Fibroblast of lung (primary cell): ENCODE results near the gene KSR2. TPM values are rescaled to one million over a fixed set of nuclear protein-coding genes. Genes with fewer than 3 reads are reported as not detected.
A peak's percentile ranks its signal among the peaks of the same experiment; 100 is the strongest.

ENCODE experiments used
- DNase-seq, 2 donors: peaks; one replicate each; pipeline versions ENCODE4 v3.0.0 to v3.0.0-alpha.2; 2010; ENCODE audit warnings: low read depth in 2 of 2
- H2AFZ ChIP-seq: 2 replicates; pipeline ENCODE4 v1.5.1; 2012; ENCODE audit warnings: low read length, control low read depth, inconsistent platforms
- H3K27ac ChIP-seq: 2 replicates; pipeline ENCODE4 v1.5.1; 2011; ENCODE audit warnings: low read length, control low read depth; ENCODE audit not compliant: insufficient read depth
- H3K27me3 ChIP-seq: 2 replicates; pipeline ENCODE4 v1.5.1; 2011; ENCODE audit warnings: mild to moderate bottlenecking, low read length; ENCODE audit not compliant: control insufficient read depth, insufficient read depth
- H3K36me3 ChIP-seq: 2 replicates; pipeline ENCODE4 v1.5.1; 2011; ENCODE audit warnings: low read length; ENCODE audit not compliant: control insufficient read depth, insufficient read depth
- H3K4me1 ChIP-seq: 2 replicates; pipeline ENCODE4 v1.5.1; 2011; ENCODE audit warnings: low read length; ENCODE audit not compliant: control insufficient read depth, insufficient read depth; ENCODE audit errors: extremely low read depth
- H3K4me2 ChIP-seq: 2 replicates; pipeline ENCODE4 v1.5.1; 2011; ENCODE audit warnings: low read length, control low read depth; ENCODE audit not compliant: insufficient read depth; ENCODE audit errors: extremely low read depth
- H3K4me3 ChIP-seq, 4 experiments: fragments of 200-600 bp in 1 of 4; sonication (generic) in 1 of 4; replicated peaks in 1 of 4; 2 replicates each; pipeline ENCODE4 v1.5.1; 2011 to 2016; ENCODE audit warnings: low read length in 4 of 4, low read depth in 3 of 4, mild to moderate bottlenecking in 3 of 4, control low read depth in 2 of 4, inconsistent platforms in 1 of 4, mixed read lengths in 1 of 4; ENCODE audit not compliant: insufficient read depth in 1 of 4; ENCODE audit errors: control extremely low read depth in 1 of 4
- H3K79me2 ChIP-seq: 2 replicates; pipeline ENCODE4 v1.5.1; 2012; ENCODE audit warnings: mild to moderate bottlenecking, low read length, inconsistent platforms; ENCODE audit not compliant: control insufficient read depth, insufficient read depth
- H3K9ac ChIP-seq: 2 replicates; pipeline ENCODE4 v1.5.1; 2011; ENCODE audit warnings: mild to moderate bottlenecking, low read length, control low read depth; ENCODE audit not compliant: insufficient read depth
- H3K9me3 ChIP-seq: 2 replicates; pipeline ENCODE4 v1.5.1; 2012; ENCODE audit warnings: low read depth, low read length; ENCODE audit not compliant: control insufficient read depth, insufficient read depth
- H4K20me1 ChIP-seq: 2 replicates; pipeline ENCODE4 v1.5.1; 2011; ENCODE audit warnings: low read length; ENCODE audit not compliant: control insufficient read depth, insufficient read depth; ENCODE audit errors: extremely low read depth
- CTCF ChIP-seq, 2 donors: IDR thresholded peaks in 1 of 2; conservative IDR thresholded peaks in 1 of 2; 1 replicate in 1 of 2; 2 replicates in 1 of 2; pipeline ENCODE4 v1.5.1; 2011 to 2012; ENCODE audit warnings: low read length in 2 of 2, control low read depth in 1 of 2, inconsistent platforms in 1 of 2, low read depth in 1 of 2, mild to moderate bottlenecking in 1 of 2
- EZH2 ChIP-seq: IDR thresholded peaks from 2 replicates; pipeline ENCODE4 v1.5.1; 2012; ENCODE audit warnings: low read length, control low read depth, mild to moderate bottlenecking; ENCODE audit errors: missing control alignments
- polyA minus RNA-seq: library from RNA; depleted of rRNA, polyadenylated mRNA; stranded (reverse); fragments of >200 nt; gene quantifications from 2 replicates; pipeline ENCODE4 v1.2.3, GENCODE V29; 2011; ENCODE audit warnings: low replicate concordance
- polyA plus RNA-seq, 2 donors: library from polyadenylated mRNA; depleted of rRNA in 1 of 2; stranded (reverse) in 1 of 2; unstranded in 1 of 2; fragments of >200 nt; gene quantifications; 2 replicates each; pipeline ENCODE4 v1.2.1, GENCODE V29; 2011 to 2012; ENCODE audit warnings: missing spikeins in 1 of 2
- total RNA-seq: library from RNA; depleted of rRNA; stranded (reverse); fragments of >200 nt; gene quantifications from 2 replicates; pipeline ENCODE4 v1.2.1, GENCODE V29; 2014

Gene KSR2
- not detected in 2 replicates for total RNA-seq
- not detected in 2 replicates for polyA plus RNA-seq
- not detected in 2 replicates for polyA plus RNA-seq (2012)
- 0.07 TPM in 1 of 2 replicates, not detected in the other for polyA minus RNA-seq

- no peak within 1 kb of the TSS for H3K9ac ChIP-seq
- peak within 1 kb of the TSS; percentile 51 for H3K4me2 ChIP-seq
- no peaks in the 10 kb centered on the region for H3K36me3 ChIP-seq
- H2AFZ ChIP-seq, result no peak within 1 kb of the TSS
- H3K27ac ChIP-seq, result no peak within 1 kb of the TSS
- H3K79me2 ChIP-seq, result no peaks in the 10 kb centered on the region
- no peaks in the 10 kb centered on the region for H3K9me3 ChIP-seq
- peaks cover 19% of the 10 kb centered on the region for H3K27me3 ChIP-seq
- no peaks in the 10 kb centered on the region for H4K20me1 ChIP-seq
- no peak for TF ChIP-seq CTCF (conservative IDR thresholded peaks at IDR 0.05 in 1 of 2, IDR thresholded peaks at IDR 0.05 in 1 of 2; ENCODE audit: low read depth in 1 of 2, low read length in 2 of 2)
- TF ChIP-seq EZH2, result peak; percentile 43
- H3K4me1 ChIP-seq, result no peaks in the 10 kb centered on the region
- H3K4me3 ChIP-seq, result peak within 1 kb of the TSS in 3 of 4 experiments; percentile 12 to 38 (median 17)
- DNase-seq, result peak in 1 of 2 donors; percentile 49
These were observed at the start of gene KSR2 for GRCh38 chr12:117968826-117969659. Gene KSR2, minus strand, starts transcription at chr12:117968990. Its CDS starts 735 bp downstream, at chr12:117968255.

- H3K27me3 ChIP-seq, result no peaks in the 10 kb centered on the region
- peaks cover 5% of the 10 kb centered on the region for H3K36me3 ChIP-seq
- TF ChIP-seq CTCF (conservative IDR thresholded peaks at IDR 0.05 in 1 of 2, IDR thresholded peaks at IDR 0.05 in 1 of 2; ENCODE audit: low read depth in 1 of 2, low read length in 2 of 2), result no peak
- no peak for TF ChIP-seq EZH2
- peak overlapping the region; percentile 85 for H3K4me2 ChIP-seq
- no peak overlapping the region for H2AFZ ChIP-seq
- no peaks in the 10 kb centered on the region for H4K20me1 ChIP-seq
- peak overlapping the region in 2 of 4 experiments; percentile 86 to 90 for H3K4me3 ChIP-seq
- no peak overlapping the region for H3K27ac ChIP-seq
- H3K9me3 ChIP-seq, result no peaks in the 10 kb centered on the region
- no peaks in the 10 kb centered on the region for H3K4me1 ChIP-seq
- no peak for DNase-seq
- peaks cover 18% of the 10 kb centered on the region for H3K79me2 ChIP-seq
- no peak overlapping the region for H3K9ac ChIP-seq
These were observed 49.1 kb upstream of the KSR2 start for GRCh38 chr12:118017926-118018325.

GRCh38 chr12:118016424-118017264, 47.9 kb upstream of the KSR2 start, which contains the start of gene RFC5:
Gene RFC5, plus strand, starts transcription at chr12:118016703. Its CDS starts 125 bp downstream, at chr12:118016828.
- Histone ChIP-seq H3K27ac (peak within 1 kb of the TSS; percentile 75), H3K4me3 (peak within 1 kb of the TSS; percentile 72 to 90 (median 80)), H3K9me3 (no peaks in the 10 kb centered on the region), H3K36me3 (peaks cover 3% of the 10 kb centered on the region), H2AFZ (peak within 1 kb of the TSS; percentile 80), H3K9ac (peak within 1 kb of the TSS; percentile 90), H3K27me3 (no peaks in the 10 kb centered on the region), H3K79me2 (peaks cover 18% of the 10 kb centered on the region), H3K4me2 (peak within 1 kb of the TSS; percentile 85), H4K20me1 (no peaks in the 10 kb centered on the region), H3K4me1 (no peaks in the 10 kb centered on the region)
- DNase-seq, result peak; percentile 93 to 96
- TF ChIP-seq CTCF (conservative IDR thresholded peaks at IDR 0.05 in 1 of 2, IDR thresholded peaks at IDR 0.05 in 1 of 2; ENCODE audit: low read depth in 1 of 2, low read length in 2 of 2) (no peak), EZH2 (no peak)
